DND-41 (cell line): ENCODE data around the gene MEG3.
"Not testable (repeated sequence)": the region's sequence is repeated elsewhere in the genome, so short reads cannot be mapped to it uniquely, and the experiment has no call there.

ENCODE experiments used
- EZH2 ChIP-seq: IDR thresholded peaks from 3 replicates; pipeline ENCODE4 v1.6.1; 2012; ENCODE audit warnings: borderline replicate concordance, low read depth, mild to moderate bottlenecking, moderate library complexity, low read length, inconsistent platforms; ENCODE audit not compliant: severe bottlenecking
- TF ChIP-seq, protein P1 (sequence below): IDR thresholded peaks from 2 replicates; pipeline ENCODE4 v1.5.1; 2012; ENCODE audit warnings: borderline replicate concordance, low read length, moderate library complexity, mild to moderate bottlenecking; ENCODE audit not compliant: poor library complexity, severe bottlenecking; ENCODE audit errors: extremely low read depth

DNA sequence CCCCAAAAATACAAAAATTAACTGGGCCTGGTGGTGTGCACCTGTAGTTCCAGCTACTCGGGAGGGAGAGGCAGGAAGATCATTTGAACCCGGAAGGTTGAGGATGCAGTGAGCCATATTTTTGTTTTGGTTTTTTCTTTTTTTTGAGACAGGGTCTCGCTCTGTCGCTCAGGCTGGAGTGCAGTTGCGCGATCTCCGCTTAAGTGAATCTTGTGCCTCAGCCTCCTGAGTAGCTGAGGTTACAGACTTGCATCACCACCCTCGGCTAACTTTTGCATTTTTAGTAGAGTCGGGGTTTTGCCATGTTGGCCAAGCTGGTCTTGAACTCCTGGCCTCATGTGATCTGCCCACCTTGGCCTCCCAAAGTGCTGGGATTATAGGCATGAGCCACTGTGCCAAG, 24.5 kb upstream of the MEG3 start:
- TF ChIP-seq, protein P1, sequence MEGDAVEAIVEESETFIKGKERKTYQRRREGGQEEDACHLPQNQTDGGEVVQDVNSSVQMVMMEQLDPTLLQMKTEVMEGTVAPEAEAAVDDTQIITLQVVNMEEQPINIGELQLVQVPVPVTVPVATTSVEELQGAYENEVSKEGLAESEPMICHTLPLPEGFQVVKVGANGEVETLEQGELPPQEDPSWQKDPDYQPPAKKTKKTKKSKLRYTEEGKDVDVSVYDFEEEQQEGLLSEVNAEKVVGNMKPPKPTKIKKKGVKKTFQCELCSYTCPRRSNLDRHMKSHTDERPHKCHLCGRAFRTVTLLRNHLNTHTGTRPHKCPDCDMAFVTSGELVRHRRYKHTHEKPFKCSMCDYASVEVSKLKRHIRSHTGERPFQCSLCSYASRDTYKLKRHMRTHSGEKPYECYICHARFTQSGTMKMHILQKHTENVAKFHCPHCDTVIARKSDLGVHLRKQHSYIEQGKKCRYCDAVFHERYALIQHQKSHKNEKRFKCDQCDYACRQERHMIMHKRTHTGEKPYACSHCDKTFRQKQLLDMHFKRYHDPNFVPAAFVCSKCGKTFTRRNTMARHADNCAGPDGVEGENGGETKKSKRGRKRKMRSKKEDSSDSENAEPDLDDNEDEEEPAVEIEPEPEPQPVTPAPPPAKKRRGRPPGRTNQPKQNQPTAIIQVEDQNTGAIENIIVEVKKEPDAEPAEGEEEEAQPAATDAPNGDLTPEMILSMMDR: not testable (repeated sequence)
- not testable (repeated sequence) for TF ChIP-seq EZH2
